ENCODE data around the gene RNF17. TPM values are rescaled to one million over a fixed set of nuclear protein-coding genes. Genes with fewer than 3 reads are reported as not detected.

Gene RNF17
- total RNA-seq, 8 experiments from 2014 or later, result 0.05 to 0.87 TPM; not detected in 6

GRCh38 chr13:24896061-24896460 is 132.1 kb downstream of the RNF17 start:
- WGBS, 10 experiments, result 75 to 100% (median 93%) methylated on average over 1 to 5 of the region's 5 CpGs
- ATAC-seq (replicated peaks in 6 of 8), result no peak
- Histone ChIP-seq H3K27ac (no peak overlapping the region), H3K4me3 (no peak overlapping the region), H3K4me1 (replicated peaks in 1 of 2) (no peaks in the 10 kb centered on the region)
- in situ Hi-C loops (cut with MboI; ENCODE audit: low pct_unique_long_range_greater_than_20kb in 2 of 9, low sequenced_read_pairs in 9 of 9, unreplicated experiment in 9 of 9), result no loop called here

DNA sequence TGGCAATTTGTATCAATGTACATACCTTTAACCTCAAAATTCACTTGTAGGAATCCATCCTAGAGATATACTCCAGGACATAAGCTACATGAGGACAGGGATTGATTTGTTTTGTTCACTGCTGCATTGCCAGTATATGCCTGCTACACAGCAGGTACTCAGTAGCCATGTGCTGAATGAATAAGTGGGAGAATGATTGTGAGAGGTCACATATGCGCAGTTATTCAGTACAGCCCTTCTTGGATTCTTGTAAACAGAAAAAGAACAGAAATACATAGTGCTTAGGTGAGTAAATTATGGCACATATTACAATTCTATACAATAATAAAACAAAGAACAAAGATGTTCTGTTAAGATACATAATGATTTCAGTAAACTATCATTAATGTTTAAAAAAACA is 133.3 kb downstream of the RNF17 start:
- ATAC-seq (replicated peaks in 6 of 8), result peak in 3 of 8 experiments; percentile 75 to 82 (median 78)
- in situ Hi-C loops (cut with MboI; ENCODE audit: low pct_unique_long_range_greater_than_20kb in 2 of 9, low sequenced_read_pairs in 9 of 9, unreplicated experiment in 9 of 9), result no loop called here
- Histone ChIP-seq H3K4me3 (no peak overlapping the region), H3K27ac (no peak overlapping the region), H3K4me1 (replicated peaks in 1 of 2) (no peaks in the 10 kb centered on the region)
- WGBS, 10 experiments, result 80 to 100% (median 100%) methylated on average over 1 of the region's 1 CpG; no CpG with 5 or more reads in 1 of the 10 experiments

- WGBS, 10 experiments, result 85 to 100% (median 91%) methylated on average over 1 to 5 of the region's 5 CpGs; no CpG with 5 or more reads in 1 of the 10 experiments
- ATAC-seq (replicated peaks in 6 of 8), result no peak
- Histone ChIP-seq H3K4me1 (replicated peaks in 1 of 2) (no peaks in the 10 kb centered on the region), H3K4me3 (no peak overlapping the region), H3K27ac (no peak overlapping the region)
- in situ Hi-C loops (cut with MboI; ENCODE audit: low pct_unique_long_range_greater_than_20kb in 2 of 9, low sequenced_read_pairs in 9 of 9, unreplicated experiment in 9 of 9), result no loop called here
These were observed 135.6 kb downstream of the RNF17 start for GRCh38 chr13:24899601-24900000.

GRCh38 chr13:24900507-24900906 is 136.5 kb downstream of the RNF17 start:
- H3K4me3 ChIP-seq, result no peak overlapping the region
- ATAC-seq (replicated peaks in 6 of 8), result no peak
- in situ Hi-C loops (cut with MboI; ENCODE audit: low pct_unique_long_range_greater_than_20kb in 2 of 9, low sequenced_read_pairs in 9 of 9, unreplicated experiment in 9 of 9), result no loop called here
- WGBS, 10 experiments, result 93 to 100% (median 100%) methylated on average over 1 to 8 of the region's 9 CpGs; no CpG with 5 or more reads in 3 of the 10 experiments
- no peak overlapping the region for H3K27ac ChIP-seq
- H3K4me1 ChIP-seq (replicated peaks in 1 of 2), result no peaks in the 10 kb centered on the region

DNA sequence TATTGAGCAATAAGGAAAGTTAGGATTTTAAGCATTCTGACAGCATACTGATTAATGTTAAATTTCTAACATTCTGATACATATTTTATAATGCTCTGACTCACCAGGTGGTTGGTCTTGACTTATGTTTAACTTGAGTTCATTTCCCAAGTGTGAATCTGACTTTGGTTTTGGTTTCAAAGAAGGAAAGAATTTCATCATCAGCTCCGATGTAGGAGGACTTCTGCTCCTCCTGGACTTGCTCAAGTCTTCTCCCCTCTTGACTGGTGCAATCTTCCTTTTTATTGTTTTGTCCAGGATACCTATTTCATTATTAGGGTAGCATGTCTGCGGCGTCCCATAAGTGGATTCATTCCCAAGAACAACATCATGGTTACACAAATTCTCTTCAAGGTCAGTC is 141.3 kb downstream of the RNF17 start:
- H3K4me3 ChIP-seq, result no peak overlapping the region
- ATAC-seq (replicated peaks in 6 of 8), result no peak
- in situ Hi-C loops (cut with MboI; ENCODE audit: low pct_unique_long_range_greater_than_20kb in 2 of 9, low sequenced_read_pairs in 9 of 9, unreplicated experiment in 9 of 9), result no loop called here
- WGBS, 10 experiments, result 62 to 100% (median 97%) methylated on average over 1 to 3 of the region's 3 CpGs; no CpG with 5 or more reads in 1 of the 10 experiments
- H3K27ac ChIP-seq, result no peak overlapping the region
- H3K4me1 ChIP-seq (replicated peaks in 1 of 2), result no peaks in the 10 kb centered on the region

DNA sequence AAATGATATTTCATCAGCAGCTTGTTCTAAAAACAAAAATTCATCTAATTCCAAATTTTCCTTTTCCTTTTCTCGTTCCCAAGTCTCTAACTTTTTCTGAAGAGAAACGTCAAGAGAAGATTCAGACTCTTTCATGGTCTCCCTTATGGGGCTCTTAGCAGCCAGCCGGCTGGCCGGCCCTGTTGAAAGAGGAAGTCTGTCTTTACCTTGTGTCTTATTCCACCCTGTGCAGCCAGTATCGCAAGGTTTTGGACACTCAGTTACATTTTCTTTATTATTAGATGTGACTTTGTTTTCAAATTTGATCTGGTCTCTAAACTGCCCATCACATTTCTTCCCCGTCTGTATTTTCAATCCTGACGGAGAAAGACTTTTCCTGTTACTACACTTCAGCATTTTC is 142.3 kb downstream of the RNF17 start:
- no peak for ATAC-seq (replicated peaks in 6 of 8)
- H3K27ac ChIP-seq, result no peak overlapping the region
- 94 to 100% (median 98%) methylated on average over 2 to 6 of the region's 7 CpGs for WGBS, 10 experiments
- no peaks in the 10 kb centered on the region for H3K4me1 ChIP-seq (replicated peaks in 1 of 2)
- in situ Hi-C loops (cut with MboI; ENCODE audit: low pct_unique_long_range_greater_than_20kb in 2 of 9, low sequenced_read_pairs in 9 of 9, unreplicated experiment in 9 of 9), result no loop called here
- H3K4me3 ChIP-seq, result no peak overlapping the region

GRCh38 chr13:24910502-24911132 is 146.6 kb downstream of the RNF17 start:
- H3K27ac ChIP-seq, result no peak overlapping the region
- in situ Hi-C loops (cut with MboI; ENCODE audit: low pct_unique_long_range_greater_than_20kb in 2 of 9, low sequenced_read_pairs in 9 of 9, unreplicated experiment in 9 of 9), result no loop called here
- ATAC-seq (replicated peaks in 6 of 8), result peak in 1 of 8 experiments; percentile 26
- 58 to 100% (median 94%) methylated on average over 1 to 2 of the region's 2 CpGs for WGBS, 10 experiments
- no peaks in the 10 kb centered on the region for H3K4me1 ChIP-seq (replicated peaks in 1 of 2)
- no peak overlapping the region for H3K4me3 ChIP-seq

DNA sequence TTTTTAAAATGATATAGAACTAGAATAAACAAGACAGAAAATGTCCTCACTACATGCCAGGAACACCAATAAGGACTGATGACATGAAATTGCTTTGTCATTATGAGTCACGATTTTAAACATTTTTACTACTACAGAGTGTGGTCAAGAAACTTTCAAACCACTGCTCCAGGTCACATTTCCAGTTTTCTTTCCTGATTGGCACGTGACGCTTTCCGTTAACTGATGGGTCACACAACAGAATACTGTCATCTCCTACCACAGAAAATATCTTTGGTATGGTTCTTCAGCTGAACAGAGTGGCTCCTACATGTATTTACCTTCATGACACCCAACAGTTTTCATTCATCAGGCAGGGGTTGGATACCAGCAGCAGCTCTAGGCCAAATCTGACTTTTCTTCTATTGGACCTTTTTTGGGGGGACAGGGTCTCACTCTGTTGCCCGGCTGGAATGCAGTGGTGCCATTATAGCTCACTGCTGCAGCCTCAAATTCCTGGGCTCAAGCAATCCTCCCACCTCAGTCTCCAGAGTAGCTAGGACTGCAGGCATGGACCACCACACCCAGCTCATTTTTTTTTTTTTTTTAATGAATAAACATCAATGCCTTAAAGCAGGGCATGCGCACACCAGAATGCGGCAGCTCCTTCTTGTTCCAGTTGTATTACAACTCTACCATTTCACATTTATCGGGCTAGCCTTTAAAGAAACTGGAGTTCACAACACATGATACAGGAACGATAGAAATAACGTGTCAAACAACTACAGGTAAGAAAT is 147.4 kb downstream of the RNF17 start:
- peak in 3 of 8 experiments; percentile 63 to 80 (median 77) for ATAC-seq (replicated peaks in 6 of 8)
- Histone ChIP-seq H3K4me1 (replicated peaks in 1 of 2) (no peaks in the 10 kb centered on the region), H3K4me3 (no peak overlapping the region), H3K27ac (no peak overlapping the region)
- 80 to 98% (median 96%) methylated on average over 1 to 10 of the region's 10 CpGs; no CpG with 5 or more reads in 1 of the 10 experiments for WGBS, 10 experiments
- in situ Hi-C loops (cut with MboI; ENCODE audit: low pct_unique_long_range_greater_than_20kb in 2 of 9, low sequenced_read_pairs in 9 of 9, unreplicated experiment in 9 of 9), result no loop called here

DNA sequence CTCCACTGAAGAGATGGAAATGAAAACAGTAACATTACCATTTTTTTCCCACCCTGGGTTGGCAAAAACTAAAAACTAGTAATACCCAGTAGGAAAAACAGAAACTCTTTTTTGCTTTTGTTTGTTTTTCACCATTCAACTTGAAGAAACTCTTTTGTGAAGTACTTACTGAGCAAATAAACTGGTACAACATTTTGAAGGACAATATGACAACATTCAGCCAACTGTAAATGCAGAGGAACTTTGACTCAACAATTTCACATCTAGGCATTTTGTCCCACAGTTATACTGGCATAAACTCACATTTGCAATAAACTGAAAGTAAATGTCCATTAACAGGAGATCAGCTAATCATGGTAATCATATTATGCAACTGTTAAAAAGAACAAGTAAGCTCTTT is 152.5 kb downstream of the RNF17 start:
- Histone ChIP-seq H3K27ac (no peak overlapping the region), H3K4me1 (replicated peaks in 1 of 2) (peaks cover 3% of the 10 kb centered on the region in 2 donors), H3K4me3 (no peak overlapping the region)
- peak in 3 of 8 experiments; percentile 32 to 56 (median 37) for ATAC-seq (replicated peaks in 6 of 8)
- in situ Hi-C loops (cut with MboI; ENCODE audit: low pct_unique_long_range_greater_than_20kb in 2 of 9, low sequenced_read_pairs in 9 of 9, unreplicated experiment in 9 of 9), result no loop called here

DNA sequence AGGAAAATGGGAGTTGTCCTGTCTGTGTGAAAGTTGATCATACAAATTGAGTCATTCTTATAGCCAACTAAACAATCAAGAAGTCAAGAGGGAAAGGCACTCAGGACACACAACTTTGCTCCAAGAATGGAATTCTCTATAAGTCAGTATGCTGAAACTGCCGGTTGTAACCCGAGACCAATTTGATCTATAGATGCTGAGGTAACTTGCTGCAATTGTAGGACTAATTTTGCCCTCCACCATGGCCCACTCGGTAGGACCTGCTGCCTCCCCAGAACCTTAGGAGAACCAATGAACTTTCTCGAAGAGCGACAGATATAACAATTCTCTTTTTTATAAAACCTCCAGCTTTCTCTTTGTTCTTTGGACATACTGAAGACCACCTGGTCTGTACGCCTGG is 157.0 kb downstream of the RNF17 start:
- ATAC-seq (replicated peaks in 6 of 8), result no peak
- Histone ChIP-seq H3K27ac (no peak overlapping the region), H3K4me3 (no peak overlapping the region), H3K4me1 (replicated peaks in 1 of 2) (peaks cover 6 to 12% of the 10 kb centered on the region in 2 donors)
- in situ Hi-C loops (cut with MboI; ENCODE audit: low pct_unique_long_range_greater_than_20kb in 2 of 9, low sequenced_read_pairs in 9 of 9, unreplicated experiment in 9 of 9), result no loop called here
- 50 to 100% (median 85%) methylated on average over 1 to 6 of the region's 6 CpGs; no CpG with 5 or more reads in 1 of the 10 experiments for WGBS, 10 experiments

DNA sequence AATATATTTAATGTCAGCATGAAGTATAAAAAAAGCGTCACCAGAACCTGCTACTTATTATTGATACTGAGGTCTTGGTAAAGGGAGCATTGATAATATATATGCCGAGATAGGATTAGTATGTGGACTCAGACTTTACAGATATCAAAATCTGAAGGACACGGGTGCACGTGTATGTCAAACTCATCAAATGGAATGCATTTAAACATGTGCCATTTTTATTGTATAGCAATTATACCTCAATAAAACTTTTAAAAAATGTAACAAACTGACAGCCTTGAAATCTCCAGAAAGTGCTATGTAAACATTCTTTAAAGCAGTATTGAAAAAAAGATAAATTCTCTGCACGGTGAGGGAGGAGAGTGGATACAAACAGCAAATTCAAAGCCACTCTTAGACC is 157.9 kb downstream of the RNF17 start:
- H3K4me1 ChIP-seq (replicated peaks in 1 of 2), result peaks cover 6 to 12% of the 10 kb centered on the region in 2 donors
- no peak overlapping the region for H3K27ac ChIP-seq
- 0 to 31% (median 14%) methylated on average over 1 to 5 of the region's 5 CpGs for WGBS, 10 experiments
- in situ Hi-C loops (cut with MboI; ENCODE audit: low pct_unique_long_range_greater_than_20kb in 2 of 9, low sequenced_read_pairs in 9 of 9, unreplicated experiment in 9 of 9), result no loop called here
- no peak for ATAC-seq (replicated peaks in 6 of 8)
- peak overlapping the region; percentile 68 to 94 (median 81) for H3K4me3 ChIP-seq

DNA sequence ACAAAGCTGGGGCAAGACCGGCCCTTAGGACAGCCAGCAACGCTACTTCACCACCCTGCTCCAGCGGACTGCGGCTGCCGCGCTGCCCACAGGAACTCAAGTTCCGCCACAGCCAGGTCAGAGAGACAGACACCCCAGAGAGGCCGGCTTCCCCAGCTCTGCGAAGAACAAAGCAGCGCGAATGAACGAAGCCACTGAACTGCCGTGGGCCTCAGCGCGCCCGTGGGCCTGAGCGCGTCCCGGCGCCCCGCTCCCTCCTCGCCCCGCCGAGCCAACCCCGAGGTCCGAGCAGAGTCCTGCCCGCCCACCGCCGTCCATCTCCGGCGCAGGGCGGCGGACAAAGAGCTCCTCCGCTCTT is 158.4 kb downstream of the RNF17 start:
- Histone ChIP-seq H3K4me1 (replicated peaks in 1 of 2) (peaks cover 6 to 12% of the 10 kb centered on the region in 2 donors), H3K4me3 (peak overlapping the region; percentile 68 to 94 (median 81)), H3K27ac (peak overlapping the region; percentile 63 to 76)
- in situ Hi-C loops (cut with MboI; ENCODE audit: low pct_unique_long_range_greater_than_20kb in 2 of 9, low sequenced_read_pairs in 9 of 9, unreplicated experiment in 9 of 9), result no loop called here
- WGBS, 10 experiments, result 0 to 3% (median 0%) methylated on average over 2 to 11 of the region's 34 CpGs; no CpG with 5 or more reads in 5 of the 10 experiments
- ATAC-seq (replicated peaks in 6 of 8), result peak in 6 of 8 experiments; percentile 15 to 52 (median 34)

DNA sequence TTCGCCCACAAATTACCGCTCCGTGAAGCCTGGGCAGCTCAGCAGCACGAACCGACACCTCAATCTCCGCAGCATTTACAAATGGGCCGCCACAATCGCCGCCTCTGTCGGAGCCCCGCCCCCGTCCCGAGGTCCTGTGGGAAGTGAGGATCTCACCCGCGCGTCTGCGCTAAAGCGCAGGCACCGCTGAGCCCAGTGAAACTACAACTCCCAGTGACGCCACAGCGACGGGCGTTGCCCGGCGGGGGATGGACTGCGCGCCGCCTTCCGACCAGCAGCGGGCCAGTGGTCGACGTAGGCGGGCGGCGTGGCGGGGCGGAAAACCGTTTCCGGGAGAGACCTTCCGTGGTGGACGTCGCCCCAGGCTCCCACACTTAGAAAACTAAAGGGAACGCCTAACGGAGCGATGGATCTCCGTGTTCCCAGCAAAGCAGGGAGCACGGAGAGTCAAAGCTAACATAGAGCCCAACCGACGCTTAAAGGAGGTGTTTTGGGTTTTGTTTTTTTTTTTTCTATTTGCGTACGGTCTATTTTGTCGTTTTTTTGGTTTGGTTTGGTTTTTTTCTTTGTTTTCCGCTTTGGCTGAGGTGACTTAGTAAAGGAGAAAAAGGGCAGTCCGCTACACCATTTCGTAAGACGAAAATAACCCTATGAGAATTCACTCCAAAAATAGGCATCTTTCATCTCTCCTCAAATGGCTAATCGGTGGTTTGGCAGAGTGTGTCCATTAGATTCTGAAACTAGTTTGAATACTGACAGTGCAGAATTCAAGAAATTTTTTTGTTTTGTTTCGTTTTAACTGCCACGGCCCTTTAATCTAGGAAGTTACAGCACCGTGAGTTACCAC is 159.0 kb downstream of the RNF17 start:
- peak; percentile 95 to 99 (median 98) for ATAC-seq (replicated peaks in 6 of 8)
- H3K27ac ChIP-seq, result peak overlapping the region; percentile 92 to 94
- in situ Hi-C loops (cut with MboI; ENCODE audit: low pct_unique_long_range_greater_than_20kb in 2 of 9, low sequenced_read_pairs in 9 of 9, unreplicated experiment in 9 of 9), result no loop called here
- 0 to 29% (median 7%) methylated on average over 6 to 26 of the region's 60 CpGs for WGBS, 10 experiments
- H3K4me3 ChIP-seq, result peak overlapping the region; percentile 68 to 94 (median 81)
- H3K4me1 ChIP-seq (replicated peaks in 1 of 2), result peaks cover 6 to 12% of the 10 kb centered on the region in 2 donors

All from motor neuron (in vitro differentiated cells).